ENCODE measurements around the gene SPOCD1. TPM values are rescaled to one million over a fixed set of nuclear protein-coding genes. Genes with fewer than 3 reads are reported as not detected.

The SPOCD1 gene
- total and polyA plus RNA-seq, 11 donors: 0.19 to 2.9 (median 0.41) TPM; not detected in 5

DNA sequence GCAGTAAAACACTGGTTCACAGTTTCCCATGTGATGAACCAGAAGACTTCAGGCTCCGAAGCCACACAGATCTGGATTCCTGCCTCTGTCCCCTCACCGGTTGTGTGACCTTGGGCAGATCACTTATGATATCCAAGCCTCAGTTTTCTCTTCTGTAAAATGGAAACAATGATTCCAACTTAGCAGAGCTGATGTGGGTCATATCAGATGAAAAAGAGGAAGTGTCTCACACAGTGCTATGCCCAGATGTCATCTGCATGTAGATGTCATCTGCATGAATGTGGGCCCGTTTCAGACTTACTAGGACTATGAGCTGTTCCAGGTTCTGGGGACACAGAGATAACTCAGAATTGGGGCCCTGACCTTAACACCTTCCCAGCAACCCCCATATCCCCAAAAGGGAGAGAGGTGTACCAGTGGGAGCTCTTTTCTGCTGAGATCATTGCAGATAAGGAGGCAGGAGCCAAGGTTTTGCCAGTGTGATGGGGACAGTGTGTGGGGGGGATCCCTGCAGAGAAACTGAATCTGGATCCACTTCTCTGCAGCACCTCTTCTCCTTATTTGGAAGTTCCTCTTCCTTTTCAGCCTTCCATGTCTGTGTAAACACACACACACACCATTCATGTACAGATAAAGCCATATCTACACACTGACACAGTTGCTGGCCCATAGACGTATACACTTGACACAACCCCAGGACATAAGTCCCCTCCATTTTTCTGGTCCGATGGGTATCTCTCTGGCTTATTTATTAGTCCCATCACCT, 46.7 kb downstream of the SPOCD1 start:
- no peak for ATAC-seq
- no peaks in the 10 kb centered on the region for H3K36me3 ChIP-seq
- intact Hi-C loops (cut with DNase I): no loop called here
- H3K27ac ChIP-seq: no peak overlapping the region
- 51 to 69% (median 58%) methylated on average over 5 of the region's 5 CpGs for WGBS, 4 donors
- peaks cover 14 to 46% (median 24%) of the 10 kb centered on the region in 9 donors for H3K27me3 ChIP-seq
- no peak overlapping the region for H3K4me3 ChIP-seq
- H3K4me1 ChIP-seq: peaks cover 3 to 36% (median 18%) of the 10 kb centered on the region in 12 donors
- no peaks in the 10 kb centered on the region for H3K9me3 ChIP-seq
- no peak for DNase-seq
- no peak for TF ChIP-seq CTCF (IDR thresholded peaks at IDR 0.05)
- TF ChIP-seq POLR2A (IDR thresholded peaks at IDR 0.05): no peak

DNA sequence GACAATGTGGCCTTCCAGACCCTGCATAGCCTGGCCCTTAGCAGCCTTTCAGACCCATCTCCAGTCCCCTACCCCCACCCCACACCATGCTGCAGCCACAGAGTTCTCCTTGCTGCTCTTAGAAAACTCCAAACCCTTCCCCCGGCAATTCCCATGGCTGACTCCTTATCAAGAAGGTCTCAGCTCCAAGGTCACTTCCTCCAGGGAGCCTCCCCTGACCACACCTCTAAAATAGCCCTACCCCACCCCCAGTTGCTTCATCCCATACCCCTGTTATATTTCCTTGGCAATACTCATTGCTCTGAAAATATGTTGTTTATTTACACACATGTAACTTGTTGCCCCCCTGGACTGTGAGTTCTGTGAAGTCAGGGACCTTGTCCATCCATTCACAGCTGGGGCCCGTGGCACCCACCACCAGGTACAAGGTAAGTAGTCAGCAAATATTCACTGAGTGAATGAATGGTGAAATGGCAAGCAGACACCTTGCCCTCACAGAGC, 47.4 kb downstream of the SPOCD1 start:
- intact Hi-C loops (cut with DNase I): no loop called here
- ATAC-seq (no peak), DNase-seq (no peak)
- peaks cover 10 to 43% (median 18%) of the 10 kb centered on the region in 9 donors for H3K27me3 ChIP-seq
- H3K4me1 ChIP-seq: peaks cover 3 to 39% (median 18%) of the 10 kb centered on the region in 12 donors
- TF ChIP-seq POLR2A (IDR thresholded peaks at IDR 0.05) (no peak), CTCF (IDR thresholded peaks at IDR 0.05) (no peak)
- no peaks in the 10 kb centered on the region for H3K9me3 ChIP-seq
- H3K27ac ChIP-seq: no peak overlapping the region
- no peak overlapping the region for H3K4me3 ChIP-seq
- WGBS, 4 donors: 58 to 84% (median 60%) methylated on average over 2 of the region's 2 CpGs
- H3K36me3 ChIP-seq: no peaks in the 10 kb centered on the region

- no peak for ATAC-seq
- TF ChIP-seq CTCF (IDR thresholded peaks at IDR 0.05): no peak
- no peak for TF ChIP-seq POLR2A (IDR thresholded peaks at IDR 0.05)
- DNase-seq: no peak
- Histone ChIP-seq H3K36me3 (no peaks in the 10 kb centered on the region), H3K27ac (no peak overlapping the region), H3K9me3 (no peaks in the 10 kb centered on the region), H3K27me3 (peaks cover 0 to 38% (median 9%) of the 10 kb centered on the region in 9 donors), H3K4me1 (peaks cover 0 to 41% (median 21%) of the 10 kb centered on the region in 12 donors), H3K4me3 (no peak overlapping the region)
- 77 to 82% (median 80%) methylated on average over 7 of the region's 7 CpGs for WGBS, 4 donors
- intact Hi-C loops (cut with DNase I): no loop called here
Observed at GRCh38 chr1:31767225-31767624, 48.6 kb downstream of the SPOCD1 start.

GRCh38 chr1:31765516-31765915, 50.3 kb downstream of the SPOCD1 start:
- ATAC-seq (no peak), DNase-seq (no peak)
- intact Hi-C loops (cut with DNase I): loop anchor here in 4 of 10 donors (2.0 kb wide), 1 partner anchor 23 kb away; no protein-coding TSS in a partner anchor
- TF ChIP-seq CTCF (IDR thresholded peaks at IDR 0.05) (no peak), POLR2A (IDR thresholded peaks at IDR 0.05) (no peak)
- H3K36me3 ChIP-seq: no peaks in the 10 kb centered on the region
- H3K4me3 ChIP-seq: no peak overlapping the region
- H3K27me3 ChIP-seq: peaks cover 0 to 43% (median 10%) of the 10 kb centered on the region in 9 donors
- H3K27ac ChIP-seq: no peak overlapping the region
- no peaks in the 10 kb centered on the region for H3K9me3 ChIP-seq
- H3K4me1 ChIP-seq: peaks cover 2 to 51% (median 28%) of the 10 kb centered on the region in 12 donors
- 87 to 94% (median 89%) methylated on average over 6 of the region's 6 CpGs for WGBS, 4 donors

All from heart left ventricle (tissue), 16 donors.